Activated CD8-positive, alpha-beta memory T cell treated with anti-CD3 and anti-CD28 coated beads for 1 hour (primary cell): ENCODE measurements around the gene PHACTR1.

Experiments
- DNase-seq, 2 donors: peaks; one replicate each; pipeline ENCODE4 v3.0.0-alpha.2; 2020; ENCODE audit warnings: low read depth in 1 of 2; ENCODE audit errors: extremely low read depth in 1 of 2

Gene PHACTR1

DNA sequence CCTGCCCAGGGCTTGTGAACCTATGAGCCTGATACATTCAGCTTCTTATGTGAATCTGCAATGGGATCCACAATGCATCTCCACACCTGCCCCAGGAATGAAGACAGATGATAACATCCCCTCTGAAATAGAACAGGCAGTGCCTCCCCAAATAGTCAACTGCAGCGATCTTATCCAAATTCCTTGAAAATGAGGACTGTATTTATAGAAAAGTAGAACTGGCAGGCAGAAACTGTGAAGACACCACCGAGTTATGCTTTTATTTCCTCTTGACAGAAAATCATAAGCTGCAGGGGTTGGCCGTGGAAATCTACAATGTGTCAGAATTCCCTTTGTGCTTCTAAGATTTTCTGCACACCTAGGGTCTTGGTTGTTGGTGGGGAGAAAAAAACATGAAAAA, 341.5 kb downstream of the PHACTR1 start:
- no peak for DNase-seq

DNA sequence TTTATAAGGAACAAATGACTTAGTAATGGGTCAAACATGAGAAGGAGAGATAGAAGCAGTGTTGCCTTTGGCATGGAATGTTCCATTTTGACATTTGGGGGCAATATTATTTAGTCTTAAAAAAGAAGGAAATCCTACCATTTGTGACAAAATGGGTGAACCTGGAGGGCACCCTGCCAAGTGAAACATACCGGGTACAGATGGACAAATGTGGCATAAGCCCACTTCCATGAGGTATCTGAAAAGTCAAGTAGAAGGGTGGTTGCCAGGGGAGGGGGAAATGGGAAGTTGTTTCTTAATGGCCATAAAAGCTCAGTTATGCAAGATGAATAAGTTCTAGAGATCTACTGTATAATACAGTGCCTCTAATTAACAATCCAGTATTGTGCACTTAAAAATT, 342.5 kb downstream of the PHACTR1 start:
- no peak for DNase-seq

DNA sequence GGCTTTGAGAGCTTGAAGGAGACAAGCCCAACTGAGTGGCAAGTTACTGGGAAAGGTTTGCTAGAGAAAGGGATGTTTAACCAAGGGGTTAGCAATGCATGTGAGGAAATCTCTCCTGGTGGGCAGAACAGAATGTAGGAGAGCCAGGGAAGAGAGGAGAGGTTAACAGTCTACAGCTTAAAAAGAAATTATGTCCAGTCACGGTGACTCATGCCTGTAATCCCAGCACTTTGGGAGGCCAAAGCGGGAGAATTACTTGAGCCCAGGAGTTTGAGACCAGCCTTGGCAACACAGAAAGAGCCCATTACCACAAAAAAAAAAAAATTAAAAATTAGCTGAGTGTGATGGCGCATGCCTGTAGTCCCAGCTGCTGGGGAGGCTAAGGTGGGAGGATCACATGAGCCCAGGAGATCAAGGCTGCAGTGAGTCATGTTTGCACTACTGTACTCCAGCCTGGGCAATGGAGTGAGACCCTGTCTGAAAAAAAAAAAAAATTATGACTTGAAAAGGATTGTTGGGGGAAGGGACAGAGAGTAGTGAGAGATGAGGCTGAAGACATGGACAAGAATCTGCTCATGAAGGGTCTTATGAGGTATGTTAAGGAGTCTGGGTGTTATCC, 346.8 kb downstream of the PHACTR1 start:
- DNase-seq: no peak

DNA sequence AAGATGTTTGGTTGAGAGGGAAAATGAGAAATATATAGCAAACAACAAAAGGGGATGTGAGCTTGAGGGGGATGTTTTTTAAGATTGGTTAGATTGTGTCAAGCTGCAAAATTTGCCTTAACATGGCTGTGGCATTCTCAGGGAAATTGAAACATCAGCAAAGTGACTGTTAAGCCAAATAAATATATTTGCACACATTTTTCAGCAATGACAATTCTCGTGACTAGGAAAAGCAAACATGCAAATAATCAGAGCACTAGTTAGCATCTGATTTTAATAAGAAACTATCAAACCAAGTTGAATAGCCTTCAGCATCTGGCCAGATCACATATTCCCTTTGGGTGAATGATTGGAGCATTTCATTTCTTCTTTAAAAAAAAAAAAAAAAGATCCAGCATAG, 349.0 kb downstream of the PHACTR1 start:
- no peak for DNase-seq

DNA sequence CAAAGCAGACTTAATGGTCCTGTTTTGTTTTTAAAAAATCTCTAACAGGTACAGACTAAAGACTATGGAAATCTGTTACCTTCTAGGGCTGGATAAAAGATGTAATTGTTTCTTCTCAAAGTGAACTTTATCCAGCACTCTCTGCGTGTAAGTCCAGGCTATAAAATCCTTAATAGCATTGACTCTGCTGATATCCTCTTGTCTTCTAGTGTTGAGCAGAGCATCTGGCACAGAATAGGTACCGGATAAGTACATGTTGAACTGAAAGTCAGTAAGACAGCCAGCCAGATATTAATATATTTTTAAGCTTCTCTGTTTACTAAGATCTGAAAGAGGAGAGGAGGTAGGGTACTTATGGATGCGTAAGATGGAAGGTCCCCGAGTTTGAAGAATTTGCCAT, 349.5 kb downstream of the PHACTR1 start:
- no peak for DNase-seq

DNA sequence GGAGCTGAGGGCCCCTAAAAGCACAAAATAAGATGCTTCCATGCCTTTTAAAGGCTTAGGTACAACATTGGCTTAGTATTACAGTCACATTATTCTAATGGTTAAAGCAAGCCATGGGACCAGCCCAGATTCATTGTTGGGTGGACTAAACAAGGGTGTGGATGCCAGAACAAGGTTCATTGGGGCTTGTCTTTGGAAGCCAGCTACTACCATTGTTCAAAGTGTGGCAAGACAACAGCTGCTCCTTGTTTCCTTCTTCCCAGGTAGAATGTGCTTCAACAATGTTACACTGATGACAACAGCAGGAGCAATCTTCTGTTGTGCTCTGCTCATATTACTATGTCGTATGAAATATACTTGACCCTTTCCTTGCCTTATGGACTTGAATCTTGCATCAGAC, 350.3 kb downstream of the PHACTR1 start:
- no peak for DNase-seq

DNA sequence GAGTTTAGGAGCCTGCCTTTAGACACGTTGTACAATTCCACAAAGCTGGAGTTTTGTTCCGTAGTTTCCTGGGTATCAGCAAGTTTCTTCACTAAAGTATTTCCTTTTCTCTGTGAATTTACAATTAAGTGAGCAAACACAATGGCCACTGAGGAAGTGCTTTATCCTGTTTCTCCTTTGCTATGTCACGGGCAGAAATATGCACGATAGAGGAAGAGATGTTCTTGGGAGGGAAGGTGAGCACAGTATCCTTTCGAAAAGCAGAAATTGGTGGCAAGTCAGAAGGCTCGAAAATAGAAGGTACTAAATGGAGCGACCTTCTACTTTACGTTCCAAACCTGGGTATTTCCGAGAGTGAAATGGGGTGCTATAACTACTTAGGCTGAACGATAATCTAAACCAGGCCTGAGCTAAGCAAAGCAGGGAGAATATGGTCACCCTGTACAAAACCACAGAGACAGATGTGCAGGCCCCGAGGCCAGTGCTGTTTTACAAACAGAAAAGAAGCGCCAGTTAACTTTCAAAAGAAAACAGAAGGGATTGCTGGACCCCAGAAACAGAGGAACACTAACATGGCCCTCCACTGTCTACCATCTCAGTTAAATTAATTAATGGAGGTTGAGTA, 352.1 kb downstream of the PHACTR1 start:
- no peak for DNase-seq

DNA sequence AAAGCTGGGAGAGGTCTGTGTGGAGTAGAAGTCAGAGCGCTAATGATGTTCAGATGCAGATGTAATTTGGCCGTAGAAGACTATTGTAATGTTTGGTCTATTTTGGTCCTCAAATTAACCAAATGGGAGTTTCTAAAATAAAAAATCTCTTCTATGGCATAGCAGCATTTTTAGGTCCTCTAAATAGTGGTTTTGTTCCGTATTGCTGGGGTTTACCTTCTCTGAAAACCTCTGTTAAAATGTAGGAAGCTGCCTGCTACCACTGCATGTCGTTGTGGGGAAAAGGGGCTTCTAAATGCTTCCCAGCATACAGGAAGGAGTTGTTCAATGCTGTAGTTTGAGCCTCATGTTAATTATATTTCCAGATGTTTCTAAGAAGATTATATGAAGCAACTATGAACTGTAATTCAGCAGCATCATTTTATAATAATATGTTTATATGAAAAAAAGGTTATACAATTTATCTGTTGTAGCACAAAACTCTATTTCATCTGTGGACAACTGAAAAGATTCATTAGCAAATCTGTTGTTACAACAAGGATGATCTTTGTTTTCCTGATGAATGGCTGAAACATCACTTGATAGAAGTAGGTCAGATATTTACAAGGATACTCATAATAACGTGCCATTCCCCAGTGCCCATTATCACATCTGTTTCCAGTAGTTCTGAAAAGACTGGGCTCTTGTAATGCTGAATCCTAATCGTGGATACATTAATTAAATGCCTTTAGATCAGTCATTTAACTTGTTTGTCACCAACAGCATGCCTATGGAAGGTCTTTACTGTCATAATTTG, 355.2 kb downstream of the PHACTR1 start:
- DNase-seq: no peak

DNA sequence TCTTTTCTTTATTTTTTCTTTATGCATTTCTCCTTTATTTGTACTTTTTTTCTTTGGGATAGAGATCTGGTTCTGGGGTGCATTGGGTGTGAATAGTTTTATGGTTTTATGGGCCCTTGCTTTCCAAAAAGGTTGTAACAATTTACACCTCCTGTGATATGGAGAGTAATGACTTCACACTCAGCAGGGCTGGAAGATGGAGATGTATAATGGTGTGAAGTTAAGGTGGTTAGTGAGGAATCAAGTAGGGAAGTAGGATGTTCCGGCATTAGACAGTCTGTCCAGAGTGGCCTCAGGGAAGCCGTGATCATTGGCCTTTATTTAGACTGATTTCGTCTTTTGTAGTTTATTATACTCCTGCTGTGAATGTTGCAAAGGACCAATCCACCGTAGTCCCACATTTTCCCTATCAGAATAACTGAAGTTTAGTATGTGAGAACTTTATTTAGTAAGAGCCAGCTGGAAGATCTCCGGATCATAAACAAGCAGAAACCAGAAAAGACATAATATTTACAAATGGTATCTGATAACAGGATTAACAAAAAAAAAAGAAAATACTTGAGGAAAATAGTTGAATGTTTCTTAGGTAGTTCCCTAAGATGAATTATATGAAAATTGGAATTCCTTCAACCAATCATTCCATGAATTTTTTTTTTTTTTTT, 356.2 kb downstream of the PHACTR1 start:
- DNase-seq: no peak

DNA sequence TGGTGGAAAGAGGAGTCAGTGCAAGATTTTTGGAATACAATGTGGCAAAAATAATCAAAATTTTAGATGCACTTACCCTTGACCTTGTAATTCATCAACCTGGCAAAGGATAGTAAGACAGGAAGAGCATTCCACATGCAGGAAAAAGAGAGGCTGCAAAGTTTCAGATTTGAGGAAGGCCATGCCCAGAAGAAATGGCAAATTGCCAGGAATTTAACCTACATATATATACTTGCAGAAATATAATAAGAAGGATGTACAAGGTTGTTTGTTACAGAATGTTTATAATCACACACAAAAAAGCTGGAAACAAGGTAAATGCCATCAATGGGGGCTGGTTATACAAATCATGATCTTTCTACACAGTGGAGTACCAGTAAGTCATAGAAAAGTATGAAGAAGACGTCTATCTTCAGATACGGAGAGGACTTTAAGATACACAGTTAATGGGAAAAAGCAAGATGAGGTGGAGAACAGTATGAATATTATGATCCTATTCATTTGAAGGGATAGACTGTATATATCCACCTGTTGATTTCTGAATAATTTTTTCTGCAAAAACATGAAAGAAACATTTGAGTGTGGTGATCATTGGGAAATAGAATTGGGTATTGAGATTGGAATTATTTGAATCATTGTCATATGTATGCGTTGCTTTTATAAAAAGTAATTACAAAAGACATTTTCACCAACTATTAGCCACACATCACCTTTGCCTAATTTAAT, 358.0 kb downstream of the PHACTR1 start:
- no peak for DNase-seq

DNA sequence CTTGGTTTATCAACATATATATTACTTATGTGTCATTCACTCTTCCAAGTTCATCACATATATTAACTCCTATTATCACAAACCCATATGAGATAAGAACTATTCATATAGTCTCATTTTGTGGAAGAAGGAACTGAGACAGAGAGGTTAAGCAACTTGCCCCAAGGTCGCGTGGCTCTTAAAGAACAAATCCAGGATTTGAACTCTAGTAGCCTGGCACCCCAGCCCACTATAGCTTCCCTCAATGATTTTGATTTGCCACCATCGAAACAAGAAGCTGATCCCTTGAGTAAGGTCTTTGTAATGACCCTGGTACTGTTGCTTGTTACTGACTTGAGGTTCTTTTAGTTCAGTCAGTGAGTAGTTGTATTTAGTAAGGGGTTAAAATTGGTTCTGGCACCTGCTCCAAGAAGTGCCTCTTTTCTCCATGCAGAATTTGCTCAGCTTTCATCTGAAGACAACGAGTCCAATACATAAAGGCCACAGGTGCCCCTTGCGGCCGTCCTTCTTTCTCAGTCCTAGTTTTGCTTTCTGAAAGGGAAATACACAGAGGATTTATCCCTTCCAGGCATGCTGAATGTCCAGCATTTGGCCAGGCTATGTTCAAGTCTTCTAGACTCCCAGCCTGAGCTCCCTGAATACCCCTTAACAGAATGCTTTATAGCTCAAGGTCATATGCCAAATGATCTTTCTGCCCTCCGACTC, 358.7 kb downstream of the PHACTR1 start:
- no peak for DNase-seq

DNA sequence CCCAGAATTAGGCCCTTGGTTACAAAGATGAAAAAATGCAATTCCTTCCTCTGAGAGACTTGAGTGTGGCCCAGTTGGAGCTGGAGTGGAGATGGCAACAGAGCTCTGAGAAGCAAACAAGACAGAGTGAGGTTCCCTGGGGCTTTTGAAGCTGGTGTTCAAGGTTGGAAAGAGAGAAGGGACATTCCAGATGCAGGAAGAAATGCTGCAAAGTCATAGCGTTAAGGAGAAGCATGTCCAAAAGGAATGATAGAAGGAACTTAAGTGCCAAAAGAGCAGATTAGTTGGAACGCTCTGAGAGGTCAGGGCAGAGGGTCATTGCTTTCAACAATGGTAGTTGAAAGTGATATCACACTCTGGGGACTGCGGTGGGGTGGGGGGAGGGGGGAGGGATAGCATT, 360.0 kb downstream of the PHACTR1 start:
- DNase-seq: no peak

DNA sequence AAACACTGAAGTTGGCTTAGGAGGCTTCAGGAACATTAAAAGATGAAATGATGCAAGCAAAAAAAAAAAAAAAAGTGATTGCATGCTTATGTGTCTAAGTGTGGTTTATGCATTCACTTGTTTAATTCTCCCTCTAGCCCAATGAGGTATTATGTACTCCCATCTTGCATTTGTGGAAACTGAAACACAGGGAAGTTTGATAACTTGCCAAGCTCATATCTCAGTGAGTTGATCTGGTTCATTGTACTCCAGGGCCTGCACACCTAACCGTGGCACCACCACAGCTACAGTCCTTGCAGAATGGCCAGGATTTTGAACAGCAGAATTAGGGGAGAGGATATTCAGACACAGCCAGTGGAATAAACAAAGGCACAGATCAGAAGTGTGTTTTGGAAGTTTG, 360.6 kb downstream of the PHACTR1 start:
- DNase-seq: no peak

DNA sequence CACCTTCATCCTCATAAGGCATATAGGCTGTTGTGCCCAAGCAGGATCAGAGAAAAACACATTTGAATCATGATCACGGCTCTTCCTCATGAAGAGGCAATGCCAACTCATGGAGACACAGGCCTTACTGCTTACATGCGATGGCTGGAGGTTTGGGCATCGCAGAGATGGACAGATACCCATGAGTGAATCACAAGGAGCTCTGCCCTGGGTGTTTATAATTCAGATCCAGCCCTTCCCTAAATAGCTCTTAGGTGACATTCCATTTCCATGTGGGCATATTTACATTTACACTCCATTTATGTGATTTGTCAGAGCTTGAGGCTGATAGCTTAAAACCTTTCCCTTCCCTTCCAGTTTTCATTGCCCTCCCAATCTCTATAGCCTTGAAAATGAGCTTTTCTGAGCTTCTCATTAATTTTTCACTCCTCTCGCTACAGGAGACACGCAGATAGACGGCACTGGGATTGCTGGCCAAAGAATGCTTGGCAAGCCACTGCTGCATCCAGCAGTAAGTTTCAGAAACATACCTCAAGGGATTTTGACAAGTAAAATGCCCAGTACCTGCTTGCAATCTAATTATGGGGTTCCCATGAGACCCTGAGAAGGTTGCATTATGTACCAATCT, 362.6 kb downstream of the PHACTR1 start:
- no peak for DNase-seq

DNA sequence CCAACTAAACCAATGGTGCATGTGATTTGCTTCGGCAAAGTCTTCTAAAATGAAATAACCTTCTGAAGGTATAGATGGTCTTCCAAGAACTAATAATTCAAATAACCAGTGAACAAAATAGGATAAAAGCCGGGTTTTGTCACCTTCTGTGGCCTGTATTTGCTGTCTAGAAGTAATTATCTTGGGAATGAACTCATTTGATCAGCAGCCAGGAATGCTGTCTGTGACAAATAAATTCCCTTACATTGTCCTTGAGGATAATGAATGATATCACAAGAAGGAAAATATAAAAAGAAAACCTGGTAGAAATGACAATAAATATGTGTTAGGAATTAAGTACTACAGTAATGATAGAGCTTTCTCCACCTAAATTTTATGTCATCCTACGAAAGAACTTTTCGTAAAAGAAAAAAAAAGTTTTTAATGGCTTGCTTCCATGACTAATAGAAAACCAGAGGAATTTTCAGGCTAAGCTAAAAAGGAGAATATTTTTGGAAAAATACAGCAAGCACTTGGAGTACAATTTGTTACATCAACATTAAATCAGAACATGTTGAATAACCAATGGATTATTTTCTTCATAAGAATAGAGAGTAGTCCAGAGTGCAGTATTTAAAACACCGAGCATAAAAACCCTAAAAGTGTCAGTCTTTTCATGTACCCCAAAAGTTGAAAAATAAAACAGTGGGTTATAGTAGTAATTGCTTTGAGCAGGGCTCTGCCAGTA, 364.1 kb downstream of the PHACTR1 start:
- no peak for DNase-seq

DNA sequence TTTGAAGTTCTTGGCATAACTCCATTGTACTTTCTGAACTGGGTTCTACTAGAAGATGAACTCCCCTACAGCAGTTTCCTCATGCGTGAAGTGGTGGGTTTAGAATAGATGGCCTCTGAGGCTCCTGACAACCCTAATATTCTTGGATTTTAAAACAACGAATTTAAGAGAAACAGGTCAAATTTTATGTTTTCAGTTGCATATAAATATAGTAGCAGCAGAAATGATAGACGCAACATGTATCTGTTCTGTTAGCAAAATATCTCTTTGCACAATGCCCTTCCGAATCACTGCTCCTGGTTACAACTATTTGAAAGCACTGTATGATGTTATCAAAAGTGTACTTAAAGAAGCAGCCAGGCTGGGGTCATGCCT, 364.6 kb downstream of the PHACTR1 start:
- no peak for DNase-seq

DNA sequence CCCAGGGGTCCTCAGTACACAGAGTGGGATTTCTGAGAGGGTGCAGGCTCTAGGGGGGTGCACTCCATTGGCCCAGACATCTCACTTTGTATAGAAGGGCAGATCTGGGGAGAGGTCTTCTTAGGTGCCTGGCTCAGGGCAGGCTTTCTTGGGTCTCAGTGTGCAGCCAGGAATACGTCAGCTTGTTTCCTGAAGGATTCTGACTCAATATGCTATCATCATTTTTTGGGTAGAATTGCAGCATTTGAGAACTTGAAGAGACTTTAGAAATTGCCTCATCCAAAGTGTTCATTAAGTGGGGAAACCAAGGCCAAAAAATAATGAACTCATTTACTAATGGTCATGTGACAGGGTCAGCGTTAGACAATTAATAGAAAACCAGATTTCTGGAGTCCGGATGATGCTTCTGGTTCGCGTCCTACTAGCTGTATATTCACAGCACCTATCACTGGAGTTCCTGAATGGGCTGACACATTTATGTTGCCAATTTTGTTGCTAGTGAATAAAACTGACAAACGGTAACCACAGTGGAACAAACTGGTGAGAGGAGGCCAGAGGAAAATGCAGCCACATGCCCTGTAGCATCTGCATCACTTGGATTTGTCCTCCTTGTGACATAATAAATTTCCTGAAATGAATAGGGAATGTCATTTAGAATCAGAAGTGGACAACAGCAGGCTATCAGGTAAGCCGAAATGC, 372.9 kb downstream of the PHACTR1 start:
- no peak for DNase-seq

DNA sequence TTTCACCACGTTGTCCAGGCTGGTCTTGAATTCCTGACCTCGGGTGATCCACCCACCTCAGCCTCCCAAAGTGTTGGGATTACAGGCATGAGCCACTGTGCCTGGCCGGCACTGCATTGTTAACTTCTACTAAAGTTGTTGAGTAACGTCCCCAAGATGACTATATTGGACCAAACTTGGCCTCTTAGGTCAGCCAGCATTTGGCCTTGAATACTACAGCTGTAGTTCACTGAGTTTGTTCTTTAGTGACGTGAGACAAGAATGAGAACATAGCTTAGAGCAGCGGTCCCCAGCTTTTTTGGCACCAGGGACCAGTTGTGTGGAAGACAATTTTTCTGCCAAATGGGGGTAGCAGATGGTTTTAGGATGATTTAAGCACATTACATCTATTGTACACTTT, 374.6 kb downstream of the PHACTR1 start:
- DNase-seq: no peak
